Astrocyte (in vitro differentiated cells and primary cell): ENCODE measurements around the gene CLINT1. TPM values are rescaled to one million over a fixed set of nuclear protein-coding genes. Genes with fewer than 3 reads are reported as not detected.
A peak's percentile ranks its signal among the peaks of the same experiment; 100 is the strongest.

ENCODE experiments used
- DNase-seq: peaks from one replicate; pipeline ENCODE4 v3.0.0-alpha.2; 2010; ENCODE audit warnings: low read depth
- FAIRE-seq: peaks from 2 replicates; lab custom pipeline; 2011; peaks lifted over from hg19 to GRCh38; lab: Jason Lieb, UNC
- H2AFZ ChIP-seq: 2 replicates; pipeline ENCODE4 v1.6.0; 2012; ENCODE audit warnings: low read depth, low read length, inconsistent platforms
- H3K27ac ChIP-seq: 2 replicates; pipeline ENCODE4 v1.5.1; 2011; ENCODE audit warnings: low read depth, low read length, inconsistent platforms
- H3K27me3 ChIP-seq: 2 replicates; pipeline ENCODE4 v1.6.0; 2011; ENCODE audit warnings: low read length, inconsistent platforms; ENCODE audit not compliant: insufficient read depth
- H3K36me3 ChIP-seq: 2 replicates; pipeline ENCODE4 v1.5.1; 2011; ENCODE audit warnings: low read length, inconsistent platforms; ENCODE audit not compliant: insufficient read depth
- H3K4me1 ChIP-seq: 2 replicates; pipeline ENCODE4 v1.5.1; 2011; ENCODE audit warnings: low read length, inconsistent platforms; ENCODE audit not compliant: insufficient read depth
- H3K4me2 ChIP-seq: 2 replicates; pipeline ENCODE4 v1.6.0; 2012; ENCODE audit warnings: low read length, inconsistent platforms
- H3K4me3 ChIP-seq: 2 replicates; pipeline ENCODE4 v1.5.1; 2011; ENCODE audit warnings: low read depth, mild to moderate bottlenecking, low read length, inconsistent platforms; ENCODE audit not compliant: insufficient read depth
- H3K79me2 ChIP-seq: 2 replicates; pipeline ENCODE4 v1.6.0; 2012; ENCODE audit warnings: mild to moderate bottlenecking, low read length, inconsistent platforms; ENCODE audit not compliant: insufficient read depth
- H3K9ac ChIP-seq: 2 replicates; pipeline ENCODE4 v1.6.0; 2012; ENCODE audit warnings: mild to moderate bottlenecking, low read length, inconsistent platforms
- H3K9me3 ChIP-seq: 2 replicates; pipeline ENCODE4 v1.5.1; 2012; ENCODE audit warnings: low read depth, mild to moderate bottlenecking, low read length, inconsistent platforms; ENCODE audit not compliant: insufficient read depth
- H4K20me1 ChIP-seq: 2 replicates; pipeline ENCODE4 v1.6.0; 2012; ENCODE audit warnings: low read length, inconsistent platforms; ENCODE audit not compliant: insufficient read depth
- H3K27ac Mint-ChIP-seq: one replicate; pipeline ENCODE4 v1.8.0; 2021; ENCODE audit warnings: mild to moderate bottlenecking, mixed read lengths; ENCODE audit not compliant: unreplicated experiment
- H3K27me3 Mint-ChIP-seq: one replicate; pipeline ENCODE4 v1.8.0; 2021; ENCODE audit warnings: low read depth, mixed read lengths; ENCODE audit not compliant: unreplicated experiment
- H3K36me3 Mint-ChIP-seq: one replicate; pipeline ENCODE4 v1.8.0; 2021; ENCODE audit warnings: low read depth, mixed read lengths; ENCODE audit not compliant: unreplicated experiment
- H3K4me1 Mint-ChIP-seq: one replicate; pipeline ENCODE4 v1.8.0; 2021; ENCODE audit warnings: low read depth, mixed read lengths; ENCODE audit not compliant: unreplicated experiment
- H3K4me3 Mint-ChIP-seq: one replicate; pipeline ENCODE4 v1.8.0; 2021; ENCODE audit warnings: mild to moderate bottlenecking, moderate library complexity, mixed read lengths; ENCODE audit not compliant: unreplicated experiment
- H3K9me3 Mint-ChIP-seq: one replicate; pipeline ENCODE4 v1.8.0; 2021; ENCODE audit warnings: mild to moderate bottlenecking, mixed read lengths; ENCODE audit not compliant: unreplicated experiment
- CTCF ChIP-seq: IDR thresholded peaks from 2 replicates; pipeline ENCODE4 v1.5.1; 2011; ENCODE audit warnings: low read depth, mild to moderate bottlenecking, inconsistent platforms, low read length, moderate library complexity; ENCODE audit not compliant: insufficient read depth
- EZH2 ChIP-seq: IDR thresholded peaks from 2 replicates; pipeline ENCODE4 v1.6.1; 2012; ENCODE audit warnings: mild to moderate bottlenecking, low read length, inconsistent platforms; ENCODE audit not compliant: insufficient read depth
- total RNA-seq: library from RNA; stranded (reverse); gene quantifications from 2 replicates; pipeline ENCODE4 v1.2.1, GENCODE V29; 2021

The CLINT1 gene
- total RNA-seq, 1 donor from 2014 or later: 100 TPM

DNA sequence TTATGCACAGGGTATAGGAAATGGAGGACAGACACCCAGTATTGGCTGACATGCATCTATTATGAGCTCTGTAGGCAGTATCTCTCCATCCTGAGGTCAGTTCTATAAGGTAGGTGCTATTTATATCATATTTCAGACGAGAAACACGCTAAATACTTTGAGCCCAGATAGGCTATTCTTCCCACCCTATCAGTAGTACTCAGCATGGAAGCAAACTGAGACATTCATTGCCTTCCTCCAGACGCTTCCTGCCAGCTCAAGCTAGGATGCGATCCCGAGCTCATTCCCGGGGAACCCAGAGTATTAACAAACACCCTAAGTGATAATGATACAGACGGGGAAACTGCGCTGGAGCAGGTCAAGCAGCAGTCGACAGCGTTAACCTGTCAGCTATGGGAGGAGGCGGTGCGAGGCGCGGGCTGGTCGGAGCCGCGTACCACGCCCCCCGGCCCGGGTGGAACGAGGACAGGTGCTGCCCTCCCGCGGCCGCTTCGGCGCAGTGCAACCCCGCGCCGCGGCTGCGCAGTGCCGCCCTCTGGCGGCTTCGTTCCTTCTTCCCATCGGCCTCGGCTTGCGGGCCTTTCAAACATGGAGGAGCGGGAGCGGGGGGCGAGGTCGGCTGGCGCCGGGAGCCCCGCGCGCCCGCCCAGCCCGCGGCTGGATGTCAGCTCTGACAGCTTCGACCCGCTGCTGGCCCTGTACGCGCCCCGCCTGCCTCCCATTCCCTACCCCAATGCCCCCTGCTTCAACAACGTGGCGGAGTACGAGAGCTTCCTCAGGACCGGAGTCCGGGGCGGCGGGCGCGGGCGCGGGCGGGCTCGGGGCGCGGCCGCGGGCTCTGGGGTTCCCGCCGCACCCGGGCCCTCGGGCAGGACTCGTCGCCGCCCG, 115.5 kb downstream of the CLINT1 start, which contains the start of gene LSM11:
LSM11 (plus strand) TSS at position 550 of the 888 bp plus-strand sequence; CDS start at position 589, 39 bp downstream.
- Histone ChIP-seq H3K36me3 (peaks cover 6% of the 10 kb centered on the region), H3K4me1 (peaks cover 14% of the 10 kb centered on the region), H3K4me2 (peak within 1 kb of the TSS; percentile 100), H3K27ac (peak within 1 kb of the TSS; percentile 65), H4K20me1 (no peaks in the 10 kb centered on the region), H3K27me3 (no peaks in the 10 kb centered on the region), H3K9ac (peak within 1 kb of the TSS; percentile 92), H3K79me2 (peaks cover 34% of the 10 kb centered on the region), H3K4me3 (peak within 1 kb of the TSS; percentile 93), H3K9me3 (no peaks in the 10 kb centered on the region), H2AFZ (peak within 1 kb of the TSS; percentile 93)
- FAIRE-seq (no peak), DNase-seq (peak; percentile 35)
- Mint-ChIP-seq H3K27me3 (no peaks in the 10 kb centered on the region), H3K36me3 (no peaks in the 10 kb centered on the region), H3K4me1 (peaks cover 9% of the 10 kb centered on the region), H3K4me3 (peak within 1 kb of the TSS; percentile 92), H3K27ac (peak within 1 kb of the TSS; percentile 67), H3K9me3 (no peaks in the 10 kb centered on the region)
- TF ChIP-seq EZH2: no peak
- peak; percentile 83 for TF ChIP-seq CTCF

- Histone ChIP-seq H3K36me3 (peaks cover 6% of the 10 kb centered on the region), H3K9ac (no peak overlapping the region), H3K9me3 (no peaks in the 10 kb centered on the region), H3K27me3 (no peaks in the 10 kb centered on the region), H3K4me1 (peaks cover 8% of the 10 kb centered on the region), H3K27ac (no peak overlapping the region), H3K4me2 (no peak overlapping the region), H3K4me3 (no peak overlapping the region), H4K20me1 (no peaks in the 10 kb centered on the region), H3K79me2 (peaks cover 22% of the 10 kb centered on the region), H2AFZ (no peak overlapping the region)
- Mint-ChIP-seq H3K4me3 (no peak overlapping the region), H3K9me3 (no peaks in the 10 kb centered on the region), H3K27ac (no peak overlapping the region), H3K27me3 (no peaks in the 10 kb centered on the region), H3K36me3 (no peaks in the 10 kb centered on the region), H3K4me1 (no peaks in the 10 kb centered on the region)
- DNase-seq: no peak
- TF ChIP-seq CTCF: no peak
- no peak for TF ChIP-seq EZH2
- FAIRE-seq: no peak
Measured at GRCh38 chr5:157741131-157741530, 117.8 kb downstream of the CLINT1 start.

DNA sequence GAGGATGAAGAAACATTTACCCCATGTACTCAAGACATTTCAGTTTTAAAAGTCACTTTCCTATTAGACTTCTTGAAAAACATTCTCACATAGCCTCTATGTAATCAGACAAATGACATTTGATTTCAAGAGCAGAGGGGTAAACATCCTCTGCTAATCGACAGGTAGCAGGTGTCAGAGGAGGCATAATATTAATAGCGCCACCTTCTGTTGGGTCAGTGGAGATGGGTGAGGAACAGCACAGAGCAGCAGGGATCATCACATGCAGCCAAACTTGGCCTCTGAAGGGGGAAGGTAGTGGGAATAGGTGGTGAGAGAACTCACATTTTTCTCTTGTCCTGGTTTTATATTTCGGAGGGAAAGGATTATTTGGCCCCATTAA, 118.7 kb downstream of the CLINT1 start:
- H4K20me1 ChIP-seq: no peaks in the 10 kb centered on the region
- peaks cover 13% of the 10 kb centered on the region for H3K79me2 ChIP-seq
- Mint-ChIP-seq H3K27ac (no peak overlapping the region), H3K27me3 (no peaks in the 10 kb centered on the region), H3K4me1 (no peaks in the 10 kb centered on the region), H3K36me3 (no peaks in the 10 kb centered on the region), H3K9me3 (no peaks in the 10 kb centered on the region), H3K4me3 (no peak overlapping the region)
- H3K36me3 ChIP-seq: peaks cover 9% of the 10 kb centered on the region
- H3K9me3 ChIP-seq: no peaks in the 10 kb centered on the region
- H3K9ac ChIP-seq: no peak overlapping the region
- no peak overlapping the region for H3K4me3 ChIP-seq
- TF ChIP-seq CTCF (peak; percentile 46), EZH2 (no peak)
- H3K27me3 ChIP-seq: no peaks in the 10 kb centered on the region
- no peak overlapping the region for H2AFZ ChIP-seq
- H3K27ac ChIP-seq: no peak overlapping the region
- FAIRE-seq (no peak), DNase-seq (no peak)
- peaks cover 8% of the 10 kb centered on the region for H3K4me1 ChIP-seq
- H3K4me2 ChIP-seq: no peak overlapping the region
